Activated T-cell treated with anti-CD3 and anti-CD28 coated beads for 48 hours (primary cell): Measurements from ENCODE around the gene GABPB1.

ENCODE experiments used
- DNase-seq: peaks from one replicate; pipeline ENCODE4 v3.0.0-alpha.2; 2020; ENCODE audit warnings: low read depth

GABPB1 gene

DNA sequence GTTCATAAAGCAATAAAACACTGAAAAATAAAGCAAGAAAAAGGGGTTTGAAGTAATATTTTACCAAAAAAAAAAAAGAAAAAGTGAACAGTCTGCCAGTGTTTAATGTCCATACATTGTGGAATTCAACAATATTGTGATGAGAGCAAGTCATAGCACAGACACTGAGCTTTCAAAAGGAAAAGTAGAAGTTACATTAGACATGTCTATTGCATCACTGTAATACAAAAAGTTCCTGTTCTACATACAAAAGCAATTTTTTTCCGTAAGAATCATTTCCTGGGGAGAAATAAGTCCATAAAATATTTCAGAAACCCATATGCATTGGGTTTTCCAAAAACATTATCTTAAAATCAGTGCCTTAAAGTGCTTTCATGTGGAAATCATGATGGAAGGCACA lies 77.6 kb downstream of the GABPB1 start:
- no peak for DNase-seq

DNA sequence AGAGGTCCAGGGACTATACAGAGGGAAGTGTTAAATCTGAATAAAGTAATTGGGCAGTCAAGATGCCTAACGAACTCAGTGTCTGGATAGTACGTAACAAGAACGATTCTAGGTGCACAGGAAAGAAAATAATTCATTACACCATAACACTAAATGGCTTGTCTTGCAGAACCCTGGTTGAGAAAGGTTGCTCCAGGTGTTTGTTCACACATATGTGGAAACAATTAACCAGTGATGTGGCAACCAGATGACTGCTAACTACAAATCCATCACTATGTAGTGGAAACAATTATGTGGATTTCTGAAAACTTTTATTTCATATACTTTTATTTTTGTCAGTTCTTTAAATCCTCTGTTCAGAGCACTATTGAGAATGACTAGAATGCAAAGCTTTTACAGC lies 79.1 kb downstream of the GABPB1 start:
- no peak for DNase-seq

DNA sequence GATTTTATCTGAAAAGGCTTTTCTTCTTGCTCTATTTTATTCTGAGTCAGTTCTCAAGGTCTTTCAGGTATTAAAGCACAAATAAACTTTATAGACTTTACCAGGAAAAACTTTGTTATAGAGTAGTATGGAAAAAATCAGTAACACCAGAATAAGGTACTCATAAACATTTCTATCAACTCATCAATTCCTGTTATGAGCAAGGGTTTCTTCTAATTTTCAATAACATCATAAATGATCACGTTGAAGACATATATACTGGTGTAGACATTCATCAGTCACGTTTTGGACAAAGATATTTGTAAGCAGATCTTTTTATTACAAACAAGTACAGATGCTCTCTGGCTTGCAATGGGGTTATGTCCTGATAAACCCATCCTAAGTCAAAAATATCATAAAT lies 79.9 kb downstream of the GABPB1 start:
- DNase-seq = no peak

DNA sequence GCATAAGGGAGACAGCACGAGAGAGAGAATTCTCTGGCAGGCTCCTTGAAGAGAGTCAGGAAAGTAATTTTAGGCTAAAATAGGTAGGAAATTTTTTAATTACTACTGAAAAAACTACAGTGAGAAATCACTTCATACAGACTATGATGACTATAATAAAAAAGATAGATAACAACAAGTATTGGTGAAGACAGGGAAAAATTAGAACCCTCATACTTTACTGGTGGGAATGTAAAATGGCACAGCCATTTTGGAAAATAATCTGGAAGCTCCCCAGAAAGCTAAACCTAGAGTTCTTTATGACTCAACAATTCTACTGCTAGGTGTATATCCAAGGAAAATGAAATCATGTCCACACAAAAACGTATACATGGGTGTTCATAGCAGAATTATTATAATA lies 87.4 kb downstream of the GABPB1 start:
- no peak for DNase-seq

DNA sequence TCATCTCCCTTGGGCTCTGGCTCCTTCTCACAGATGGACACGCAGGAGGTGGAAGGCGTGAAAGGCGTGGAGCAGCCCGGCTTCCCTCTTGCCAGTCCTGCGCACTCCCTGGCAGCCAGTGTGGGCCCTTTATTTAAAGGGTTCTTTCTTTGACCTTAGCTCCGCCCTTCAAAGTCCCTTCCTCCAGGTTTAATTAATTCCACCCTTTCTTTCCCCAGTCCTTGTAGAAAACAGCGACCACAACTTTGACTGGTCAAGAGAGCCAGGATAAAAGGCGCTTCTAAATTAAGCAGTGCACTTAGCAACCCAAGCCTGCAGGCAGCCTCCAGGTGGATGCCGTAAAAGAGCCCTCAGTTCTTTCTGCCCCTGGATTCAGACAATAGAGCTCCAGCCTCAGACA lies 89.4 kb downstream of the GABPB1 start, which contains the start of gene HDC:
TSS of gene HDC (minus strand) at position 107 of the 400 bp plus-strand sequence. CDS start at position 4, 103 bp downstream.
- DNase-seq = no peak

DNA sequence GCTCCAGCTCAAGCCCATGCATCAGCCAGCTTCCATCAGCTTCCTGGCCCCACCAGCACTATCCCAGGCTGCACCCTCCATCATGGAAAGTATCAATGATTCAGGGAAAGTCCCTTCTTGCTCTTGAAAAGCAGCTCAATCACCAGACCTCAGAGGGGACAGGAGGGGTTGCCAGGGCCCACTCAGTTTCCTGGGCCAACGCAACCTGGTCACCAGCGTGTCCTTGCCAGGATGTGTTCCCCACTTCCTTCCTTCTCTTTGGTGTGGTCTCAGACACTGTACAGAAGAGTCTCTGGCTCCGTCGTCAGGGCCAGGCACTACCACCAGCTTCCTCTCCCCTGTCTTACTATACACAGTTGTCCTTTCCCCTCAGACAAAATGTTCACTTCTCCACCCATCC lies 92.5 kb downstream of the GABPB1 start:
- peak; percentile 52 for DNase-seq

DNA sequence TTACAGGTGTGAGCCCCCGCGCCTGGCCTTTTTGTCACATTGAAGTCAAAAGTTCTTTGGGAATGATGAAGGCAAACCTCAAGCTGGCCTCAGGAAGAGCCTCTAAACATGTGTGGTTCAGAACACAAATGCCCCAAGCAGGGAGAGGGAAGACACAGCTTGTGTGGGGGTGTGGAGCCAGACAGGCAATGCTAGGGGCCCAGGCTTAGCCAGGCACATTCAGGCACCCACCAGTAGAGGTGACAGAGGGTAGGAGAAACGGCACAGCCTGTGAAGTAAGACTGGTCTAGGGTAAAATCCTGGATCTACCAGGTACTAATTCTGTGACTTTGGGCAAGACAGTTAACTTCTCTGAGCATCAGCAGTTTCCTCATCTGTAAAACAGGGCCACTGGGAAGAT lies 93.0 kb downstream of the GABPB1 start:
- DNase-seq = no peak

DNA sequence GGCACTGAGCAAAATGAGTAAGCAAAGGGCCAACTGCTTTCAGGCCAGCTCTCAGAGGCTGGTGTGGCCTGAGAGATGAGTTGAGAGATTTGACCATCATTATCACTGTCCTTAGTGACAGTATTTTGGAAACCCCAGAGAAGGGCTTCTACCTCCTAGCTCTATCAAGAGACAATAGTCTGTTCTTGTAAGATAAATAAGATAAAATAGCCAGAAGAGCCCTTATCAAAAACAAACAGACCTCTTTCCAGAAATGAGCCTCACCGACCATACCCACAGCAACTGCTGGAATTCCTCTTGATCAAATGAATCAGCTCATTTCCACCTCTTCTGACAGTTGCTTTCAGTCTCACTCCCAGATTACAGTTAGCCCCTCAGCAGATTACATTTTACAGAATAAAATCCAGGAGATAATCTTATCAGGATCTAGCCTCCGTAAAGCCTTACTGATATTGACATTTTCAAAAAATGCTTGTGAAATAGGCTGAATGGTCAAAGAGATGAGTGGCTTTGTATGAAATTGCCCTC lies 94.0 kb downstream of the GABPB1 start:
- DNase-seq = no peak

DNA sequence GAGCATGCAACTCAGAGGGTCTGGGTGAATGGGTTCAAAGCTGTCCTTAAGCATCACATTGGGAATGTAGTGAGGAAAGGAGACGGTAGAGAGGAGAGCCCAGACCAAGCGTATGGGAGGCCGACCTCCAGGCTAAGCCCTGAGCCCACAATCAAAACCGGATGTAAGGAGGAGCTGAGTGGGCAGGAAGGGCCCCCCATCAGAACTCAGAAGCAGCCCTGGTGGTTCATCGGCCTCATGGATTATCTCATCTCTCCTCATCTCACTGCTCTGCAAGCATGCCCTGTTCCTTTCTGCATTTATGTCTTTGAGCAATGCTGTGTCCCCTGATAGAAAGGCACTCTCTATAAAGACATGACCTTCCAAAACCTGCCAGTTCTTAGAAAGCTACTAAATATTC lies 95.7 kb downstream of the GABPB1 start:
- DNase-seq = no peak

DNA sequence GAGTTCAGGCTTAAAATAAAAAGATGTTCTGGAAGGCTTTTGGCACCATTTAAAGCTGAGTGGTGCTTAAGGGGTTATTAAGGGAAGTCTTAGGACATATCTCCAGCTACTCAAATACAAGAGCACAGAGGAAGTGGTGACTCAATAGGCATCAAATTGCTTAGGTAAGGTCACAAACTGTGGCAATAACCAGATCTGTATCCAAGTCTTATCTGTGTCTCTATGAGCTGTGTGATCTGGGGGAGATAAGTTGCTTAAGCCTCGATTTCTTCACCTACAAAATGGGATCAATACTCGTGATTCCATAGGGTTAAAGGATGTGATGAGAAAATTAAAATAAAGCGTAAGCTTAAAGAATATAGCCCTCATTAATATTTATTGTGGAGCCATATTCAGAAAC lies 97.1 kb downstream of the GABPB1 start:
- DNase-seq = no peak

DNA sequence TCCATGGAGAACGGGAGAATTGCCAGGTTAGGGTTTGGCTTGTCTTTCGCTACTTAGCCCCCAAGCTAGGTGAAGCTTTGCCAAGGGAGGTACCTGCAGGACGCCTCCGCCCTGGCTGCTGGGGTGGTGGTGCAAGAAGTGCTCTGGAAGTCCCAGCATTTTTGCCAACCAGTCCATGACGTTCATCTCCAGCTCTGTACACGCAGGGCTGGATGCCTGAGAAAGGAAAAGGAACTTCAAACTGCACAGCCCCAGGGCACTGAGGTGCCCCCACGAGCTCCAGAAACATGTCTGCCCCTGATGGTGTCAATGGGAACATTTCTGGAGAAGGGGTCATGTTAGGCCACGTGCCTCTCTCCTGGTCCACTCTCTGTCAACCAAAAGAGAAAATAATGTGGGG lies 97.7 kb downstream of the GABPB1 start:
- no peak for DNase-seq

DNA sequence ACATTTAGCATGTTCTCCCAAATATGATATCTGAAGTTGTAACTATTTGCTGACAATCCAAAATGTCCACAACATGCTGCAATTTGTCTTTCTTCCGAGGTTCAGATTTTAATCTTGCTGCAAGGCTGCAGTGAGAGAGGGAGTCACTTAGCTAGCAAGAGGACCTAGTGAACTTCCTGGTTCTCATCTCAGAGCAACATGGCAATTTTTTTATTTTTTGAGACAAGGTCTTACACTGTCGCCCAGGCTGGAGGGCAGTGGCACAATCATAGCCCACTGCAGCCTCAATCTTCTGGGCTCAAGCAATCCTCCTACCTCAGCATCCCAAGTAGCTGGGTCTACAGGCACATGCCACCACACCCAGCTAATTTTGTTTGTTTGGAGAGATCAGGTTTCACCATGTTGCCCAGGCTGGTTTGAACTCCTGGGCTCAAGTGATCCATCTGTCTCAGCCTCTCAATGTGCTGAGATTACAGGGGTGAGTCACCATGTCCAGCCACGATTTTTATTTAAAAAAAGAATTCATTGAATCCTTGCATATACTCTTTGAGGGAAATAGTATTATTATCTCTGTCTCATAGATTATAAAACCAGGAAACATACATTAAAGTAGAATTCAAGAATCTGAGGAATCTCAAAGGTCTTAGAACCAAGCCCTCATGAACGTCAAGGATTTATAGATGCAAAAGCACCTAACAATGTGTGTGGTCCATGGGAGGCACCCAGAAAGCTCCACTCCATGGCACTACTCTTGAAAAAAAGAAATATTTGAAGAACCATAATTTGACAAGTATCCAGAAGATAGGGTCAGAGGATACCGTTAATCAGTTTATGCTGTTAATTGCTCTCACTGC lies 98.6 kb downstream of the GABPB1 start:
- no peak for DNase-seq

DNA sequence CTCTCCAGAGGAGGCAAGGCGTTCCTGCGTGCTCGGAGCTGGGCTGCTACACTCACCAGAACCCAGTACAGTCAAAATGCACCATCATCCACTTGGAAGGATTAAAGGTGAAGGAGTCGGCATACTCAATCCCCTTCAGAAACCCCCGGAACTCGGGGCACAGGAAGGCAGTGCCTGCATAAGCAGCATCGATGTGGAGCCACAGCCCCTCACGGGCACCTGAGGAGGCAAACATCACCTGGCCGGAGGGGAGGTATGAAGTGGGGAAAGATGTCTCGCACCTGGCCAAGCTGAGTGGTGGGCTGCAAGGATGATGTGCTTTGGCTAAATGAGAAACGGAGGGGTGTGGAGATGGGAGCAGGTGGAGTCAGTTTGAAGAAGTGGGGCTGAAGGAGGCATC lies 102.4 kb downstream of the GABPB1 start:
- no peak for DNase-seq

DNA sequence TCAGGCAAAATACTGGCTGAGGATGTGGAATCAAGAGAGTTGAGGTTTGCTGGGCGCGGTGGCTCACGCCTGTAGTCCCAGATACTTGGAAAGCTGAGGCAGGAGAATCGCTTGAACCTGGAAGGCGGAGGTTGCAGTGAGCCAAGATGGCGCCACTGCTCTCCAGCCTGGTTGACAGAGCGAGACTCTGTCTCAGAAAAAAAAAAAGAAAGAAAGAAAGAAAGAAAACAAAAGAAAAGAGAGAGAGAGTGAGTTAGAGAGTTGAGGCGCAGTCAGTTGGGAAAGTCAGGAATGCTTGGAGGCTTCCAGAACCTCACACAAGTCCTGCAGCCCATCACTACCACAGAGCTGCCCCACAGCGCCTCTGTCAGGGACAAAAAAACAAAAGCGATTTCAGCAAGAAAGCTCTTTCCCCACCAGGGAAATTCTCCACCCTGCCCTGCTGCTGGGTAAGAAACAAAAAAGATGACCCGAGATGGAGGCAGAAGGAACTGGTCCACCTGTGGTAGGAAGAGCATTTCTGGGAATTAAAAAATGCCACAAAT lies 103.3 kb downstream of the GABPB1 start:
- no peak for DNase-seq

DNA sequence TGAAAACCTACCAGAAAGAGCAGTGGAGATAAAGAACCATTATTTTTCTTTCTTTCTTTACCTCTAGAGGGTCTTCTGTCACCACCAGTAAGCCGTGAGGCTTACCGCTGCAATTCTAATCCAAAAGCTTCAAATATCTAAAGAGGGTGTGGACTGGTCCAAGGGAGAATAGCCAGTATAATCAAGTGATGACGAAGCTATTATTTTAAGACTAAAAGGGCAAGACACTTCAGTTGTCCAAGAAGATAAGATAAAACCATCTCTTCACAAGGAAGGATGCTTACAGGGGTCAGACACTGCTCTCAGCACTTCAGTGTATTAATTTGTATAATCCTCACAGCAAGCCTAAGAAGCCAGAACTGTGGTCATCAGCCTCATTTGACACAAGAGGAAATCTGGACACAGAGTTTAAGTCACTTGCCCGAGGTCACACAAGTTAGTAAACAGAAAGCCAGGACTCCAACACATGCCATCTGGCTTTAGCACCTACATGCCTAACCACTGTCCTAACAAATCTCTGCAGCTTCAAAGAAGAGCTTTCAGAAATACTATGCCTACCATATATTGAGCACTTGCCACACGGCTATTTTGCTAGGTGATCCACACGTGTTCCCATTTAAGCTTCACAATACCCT lies 104.1 kb downstream of the GABPB1 start:
- no peak for DNase-seq

DNA sequence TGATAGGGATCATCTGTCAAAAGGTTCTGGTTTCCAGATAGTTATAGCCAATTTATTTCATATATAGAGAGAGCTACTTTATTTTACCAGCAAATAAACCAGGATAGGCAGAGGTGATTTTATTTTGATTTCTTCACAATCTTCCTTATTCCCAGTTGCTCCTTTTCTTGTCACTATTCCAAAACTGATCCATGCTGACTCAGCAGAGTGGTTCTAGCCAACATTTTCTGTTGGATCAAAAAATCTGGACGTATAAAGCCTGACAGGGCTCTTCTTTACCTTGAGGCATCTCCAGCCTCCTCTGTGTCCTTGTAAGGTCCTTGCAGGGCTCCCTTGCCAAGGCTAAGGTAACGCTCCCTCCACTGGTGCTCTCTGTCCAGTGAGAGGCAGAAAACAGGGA lies 105.3 kb downstream of the GABPB1 start:
- no peak for DNase-seq

DNA sequence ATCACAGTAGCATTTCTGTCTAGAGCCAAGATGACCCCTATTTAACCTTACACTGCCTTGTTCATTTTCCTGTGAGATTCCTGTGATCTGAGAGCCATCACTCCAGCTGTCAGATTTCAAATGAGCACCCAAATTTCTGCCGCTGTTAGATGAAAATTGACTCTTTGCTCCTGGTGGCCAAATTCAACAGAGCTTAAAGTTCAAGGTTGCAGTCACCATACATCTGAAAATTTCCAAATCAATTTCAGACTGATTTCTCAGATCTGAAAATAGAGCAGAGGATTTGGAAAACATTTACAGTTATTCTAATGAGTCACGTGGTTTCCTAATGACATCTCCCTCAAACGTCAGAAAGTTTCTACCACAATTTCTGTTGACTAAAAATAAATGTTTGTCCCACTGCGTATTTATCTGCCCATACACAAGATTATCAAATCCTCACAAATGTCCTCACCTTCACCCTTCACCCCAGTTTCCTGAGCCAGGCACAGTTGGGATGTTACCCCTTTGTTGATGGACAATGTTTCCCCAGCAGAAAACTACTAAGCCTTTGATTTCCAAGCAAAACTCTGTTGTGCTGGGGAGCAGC lies 105.9 kb downstream of the GABPB1 start:
- no peak for DNase-seq

DNA sequence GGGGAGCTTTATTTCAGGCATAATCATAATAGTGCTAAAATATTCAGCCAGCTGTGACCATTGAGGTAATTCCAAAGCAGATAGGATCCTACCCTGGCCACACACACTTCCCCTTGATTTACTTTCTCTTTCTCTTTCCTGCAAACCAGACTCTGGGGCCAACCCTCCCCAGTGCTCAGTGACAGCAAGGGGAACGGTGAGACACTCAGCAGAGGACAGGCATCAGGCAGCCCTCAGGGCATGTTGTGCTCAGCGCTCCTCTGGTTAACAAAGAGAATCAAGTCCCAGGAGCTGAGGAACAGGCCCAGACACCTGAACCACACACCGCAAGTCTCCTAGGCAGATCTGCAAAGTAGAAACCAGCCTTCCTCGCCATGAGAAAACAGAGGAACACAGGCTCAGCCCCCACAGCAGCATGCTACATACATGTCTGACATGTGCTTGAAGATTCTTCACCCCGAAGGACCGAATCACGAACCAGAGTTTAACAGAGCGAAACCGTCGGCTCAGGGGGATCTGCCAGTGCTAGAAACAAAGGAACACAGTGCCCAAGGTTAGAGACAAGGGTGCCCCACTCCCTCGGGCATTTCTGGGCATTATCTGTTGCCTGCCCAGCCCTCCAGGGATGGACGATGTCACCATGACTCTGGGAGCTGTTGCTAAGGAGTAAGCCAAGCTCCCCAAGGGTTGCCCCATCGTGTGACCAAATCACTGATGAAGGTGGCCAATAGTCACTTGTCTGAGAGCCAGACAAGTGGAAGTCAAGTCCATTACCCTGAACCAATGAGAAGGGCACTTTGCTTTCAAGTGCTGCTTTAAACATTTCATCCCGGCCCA lies 107.0 kb downstream of the GABPB1 start:
- peak; percentile 25 for DNase-seq

DNA sequence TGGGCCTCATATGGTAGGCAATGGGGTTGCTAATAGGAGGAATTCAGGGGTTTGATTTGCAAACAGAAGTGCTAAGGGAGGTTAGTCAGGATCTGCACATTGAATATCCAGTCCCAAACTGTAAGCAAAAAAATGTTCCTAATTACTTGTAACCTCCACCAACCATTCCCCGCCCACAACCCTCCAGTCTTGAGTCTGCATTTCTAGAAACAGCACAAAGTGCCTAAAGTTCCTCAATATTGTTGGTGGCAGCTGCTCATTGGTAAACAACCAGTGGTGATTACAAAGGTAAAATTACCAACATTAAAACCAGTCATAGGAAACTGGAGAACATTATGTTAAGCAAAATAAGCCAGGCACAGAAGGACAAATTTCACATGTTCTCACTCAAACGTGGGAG lies 108.4 kb downstream of the GABPB1 start:
- no peak for DNase-seq

DNA sequence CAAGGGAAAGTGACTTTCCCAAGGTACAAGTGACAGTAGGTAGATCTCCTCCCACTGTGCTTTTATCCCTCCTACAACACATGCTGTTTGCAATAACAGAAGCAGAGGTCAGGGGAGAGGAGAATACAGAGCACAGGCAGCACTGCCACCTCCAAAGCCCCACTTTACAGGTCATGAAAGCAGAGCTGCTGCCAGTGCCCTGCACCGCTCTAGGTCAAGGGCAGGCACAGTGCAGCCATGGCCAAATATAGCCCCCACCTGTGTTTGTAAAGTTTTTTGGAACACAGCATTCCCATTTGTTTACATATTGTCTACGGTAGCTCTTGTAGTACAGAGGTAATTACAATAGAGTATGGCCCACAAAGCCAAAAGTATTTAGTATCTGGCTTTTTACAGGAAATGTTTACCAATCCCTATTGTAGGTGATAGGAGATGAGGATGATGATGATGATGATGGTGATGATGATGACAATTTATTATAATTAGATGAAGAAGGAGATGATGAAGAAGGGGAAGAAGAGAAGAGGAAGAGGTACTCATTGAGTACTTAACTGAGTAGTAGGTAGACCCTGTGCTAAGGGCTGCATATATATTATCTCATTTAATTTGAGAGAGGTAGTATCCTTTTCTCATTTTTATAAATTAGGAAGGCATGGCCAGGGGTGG lies 109.9 kb downstream of the GABPB1 start:
- no peak for DNase-seq

DNA sequence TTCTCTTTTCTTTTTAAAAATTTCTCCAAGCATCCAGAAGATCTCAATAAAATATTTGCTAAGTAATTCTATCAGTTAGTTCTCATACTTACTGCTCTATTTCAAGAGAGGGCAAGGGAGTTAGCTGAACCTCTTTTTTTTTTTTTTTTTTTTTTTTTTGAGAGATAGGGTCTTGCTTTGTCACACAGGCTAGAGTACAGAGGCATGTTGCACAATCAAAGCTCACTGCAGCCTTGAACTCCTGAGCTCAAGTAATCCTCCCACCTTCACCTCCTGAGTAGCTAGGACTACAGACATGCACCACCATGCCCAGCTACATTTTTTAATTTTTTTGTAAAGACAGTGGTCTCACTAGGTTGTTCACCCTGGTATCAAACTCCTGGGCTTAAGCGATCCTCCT lies 110.8 kb downstream of the GABPB1 start:
- no peak for DNase-seq
